Measurements from ENCODE around the gene MYPOP. TPM values are rescaled to one million over a fixed set of nuclear protein-coding genes. Genes with fewer than 3 reads are reported as not detected.

MYPOP gene
- total and polyA plus RNA-seq, 9 of the 15 experiments (the other 6 are each of a cell fraction or from before 2014, with no cell fraction given): 0.32 to 7.6 (median 1.6) TPM

GRCh38 chr19:45911291-45911690, 8.9 kb upstream of the MYPOP start (continued):
- TF ChIP-seq GMEB1 (CRISPR knock-in tag; IDR thresholded peaks at IDR 0.05): no peak

GRCh38 chr19:45908956-45909355, 6.5 kb upstream of the MYPOP start:
- Histone ChIP-seq H3K9me1 (ENCODE audit: control insufficient read depth, insufficient read depth, low read length) (no peaks in the 10 kb centered on the region), H3K36me3 (ENCODE audit: control insufficient read depth, insufficient read depth, low read length) (no peaks in the 10 kb centered on the region), H3K9me3 (replicated peaks; ENCODE audit: control insufficient read depth, insufficient read depth, low read depth, low read length) (no peaks in the 10 kb centered on the region), H2AFZ (ENCODE audit: low read depth, low read length) (0 out of 2 replicates have a peak overlapping the region, but pooled peaks have one; percentile 24), H4K20me1 (replicated peaks; ENCODE audit: control insufficient read depth, insufficient read depth, low read length) (no peaks in the 10 kb centered on the region), H3K79me2 (ENCODE audit: control insufficient read depth, insufficient read depth, low read length) (no peaks in the 10 kb centered on the region), H3K9ac (ENCODE audit: insufficient read depth in 1 of 2, low read depth in 2 of 2, low read length in 2 of 2) (peak overlapping the region in 1 of 2 experiments; percentile 53; a peak in 1 of 4 replicates), H3K27ac (ENCODE audit: extremely low read depth, low read depth, low read length) (no peak overlapping the region), H3K4me2 (ENCODE audit: insufficient read depth, low read length) (no peak overlapping the region), H3K27me3 (ENCODE audit: control insufficient read depth in 2 of 2, insufficient read depth in 2 of 2, low read length in 2 of 2) (peaks cover 6 to 13% of the 10 kb centered on the region in 2 experiments; a peak in 3 of 5 replicates), H3K4me3 (no peak overlapping the region), H3K4me1 (replicated peaks in 1 of 2; ENCODE audit: control insufficient read depth in 2 of 2, insufficient read depth in 2 of 2, low read length in 2 of 2) (peaks cover 0 to 3% of the 10 kb centered on the region in 2 experiments; a peak in 2 of 5 replicates)
- intact Hi-C loops (cut with micrococcal nuclease) (no loop called here), in situ Hi-C loops (cut with MboI) (no loop called here)
- BruUV-seq (replicated peaks): no TSS peak
- POLR2A ChIA-PET: interaction anchor here (0.6 kb wide), 1 partner anchor 621 kb away, joined by 3 read pairs; no protein-coding TSS in a partner anchor
- WGBS (ENCODE audit: insufficient coverage, low coverage, missing lambda C conversion rate): 21% methylated on average over 5 of the region's 5 CpGs
- FAIRE-seq: no peak
- DNase-seq (ENCODE audit: extremely low read depth in 1 of 4, low spot score in 3 of 4): no peak
- CTCF ChIA-PET (ENCODE audit: low intra/inter-chr PET ratio): no interaction called here
- no peak for TF ChIP-seq EP300 (IDR thresholded peaks at IDR 0.05; ENCODE audit: low read length)
- TF ChIP-seq CTCF (IDR thresholded peaks at IDR 0.05 in 2 of 3, conservative IDR thresholded peaks at IDR 0.05 in 1 of 3; ENCODE audit: insufficient read depth in 2 of 3, low read depth in 1 of 3, low read length in 3 of 3): peak in 1 of 3 experiments; percentile 21; a peak in 1 of 6 replicates
- TF ChIP-seq BRD4 (IDR thresholded peaks at IDR 0.05): no peak
- TF ChIP-seq ZNF584 (CRISPR knock-in tag; IDR thresholded peaks at IDR 0.05; ENCODE audit: low read depth): no peak
- TF ChIP-seq SFPQ (IDR thresholded peaks at IDR 0.05; ENCODE audit: low read depth, low read length): no peak
- ATAC-seq: peak; percentile 31; the same call in 1 of the 3 replicates
